Nucleus accumbens (tissue), 56 donors: ENCODE data around the gene CADPS2.
"Not testable (repeated sequence)": the region's sequence is repeated elsewhere in the genome, so short reads cannot be mapped to it uniquely, and the experiment has no call there.

Experiments used
- DNase-seq, 56 donors: peaks; one replicate each; lab custom pipeline; 2025; lab: John Stamatoyannopoulos, UW

CADPS2 gene

GRCh38 chr7:122679813-122680212 is 206.4 kb downstream of the CADPS2 start:
- no peak for DNase-seq

- DNase-seq = not testable (repeated sequence)
These were observed 207.0 kb downstream of the CADPS2 start for GRCh38 chr7:122679269-122679709.

- DNase-seq = no peak
These were observed 209.1 kb downstream of the CADPS2 start for GRCh38 chr7:122677149-122677548.

GRCh38 chr7:122676466-122676865 is 209.8 kb downstream of the CADPS2 start:
- no peak for DNase-seq

- no peak for DNase-seq
These were observed 210.6 kb downstream of the CADPS2 start for GRCh38 chr7:122675621-122676020.

GRCh38 chr7:122675011-122675410 is 211.2 kb downstream of the CADPS2 start:
- DNase-seq = no peak

GRCh38 chr7:122674502-122674901 is 211.8 kb downstream of the CADPS2 start:
- DNase-seq = no peak

GRCh38 chr7:122673951-122674350 is 212.3 kb downstream of the CADPS2 start:
- DNase-seq = no peak

- no peak for DNase-seq
These were observed 213.7 kb downstream of the CADPS2 start for GRCh38 chr7:122672536-122672935.

GRCh38 chr7:122663733-122664132 is 222.5 kb downstream of the CADPS2 start:
- DNase-seq = no peak

GRCh38 chr7:122658856-122659255 is 227.4 kb downstream of the CADPS2 start:
- no peak for DNase-seq

GRCh38 chr7:122653685-122654084 is 232.6 kb downstream of the CADPS2 start:
- no peak for DNase-seq

- DNase-seq = peak in 1 of 56 donors; percentile 1
These were observed 233.4 kb downstream of the CADPS2 start for GRCh38 chr7:122652876-122653275.

GRCh38 chr7:122651451-122651850 is 234.8 kb downstream of the CADPS2 start:
- DNase-seq = no peak

- no peak for DNase-seq
These were observed 243.0 kb downstream of the CADPS2 start for GRCh38 chr7:122643250-122643649.

GRCh38 chr7:122638459-122638858 is 247.8 kb downstream of the CADPS2 start:
- no peak for DNase-seq

GRCh38 chr7:122637784-122638183 is 248.5 kb downstream of the CADPS2 start:
- no peak for DNase-seq

GRCh38 chr7:122635481-122635880 is 250.8 kb downstream of the CADPS2 start:
- DNase-seq = not testable (repeated sequence)

GRCh38 chr7:122633472-122633871 is 252.8 kb downstream of the CADPS2 start:
- DNase-seq = no peak

GRCh38 chr7:122632238-122632637 is 254.0 kb downstream of the CADPS2 start:
- DNase-seq = no peak

GRCh38 chr7:122629412-122629953 is 256.8 kb downstream of the CADPS2 start:
- DNase-seq = no peak

- no peak for DNase-seq
These were observed 257.4 kb downstream of the CADPS2 start for GRCh38 chr7:122628651-122629411.
